Hepatocyte (in vitro differentiated cells): ENCODE measurements around the gene WDR87.

Source experiments
- EZH2 ChIP-seq: fragments of 200-600 bp; sonication (generic); IDR thresholded peaks from 2 replicates; pipeline ENCODE4 v1.6.1; 2016; ENCODE audit warnings: antibody characterized with exemption, mild to moderate bottlenecking, borderline replicate concordance
- TF ChIP-seq, protein P1 (sequence below): fragments of 200-600 bp; sonication (generic); IDR thresholded peaks from 2 replicates; pipeline ENCODE4 v1.5.1; 2016; ENCODE audit warnings: antibody characterized with exemption, mild to moderate bottlenecking; ENCODE audit not compliant: poor library complexity

DNA sequence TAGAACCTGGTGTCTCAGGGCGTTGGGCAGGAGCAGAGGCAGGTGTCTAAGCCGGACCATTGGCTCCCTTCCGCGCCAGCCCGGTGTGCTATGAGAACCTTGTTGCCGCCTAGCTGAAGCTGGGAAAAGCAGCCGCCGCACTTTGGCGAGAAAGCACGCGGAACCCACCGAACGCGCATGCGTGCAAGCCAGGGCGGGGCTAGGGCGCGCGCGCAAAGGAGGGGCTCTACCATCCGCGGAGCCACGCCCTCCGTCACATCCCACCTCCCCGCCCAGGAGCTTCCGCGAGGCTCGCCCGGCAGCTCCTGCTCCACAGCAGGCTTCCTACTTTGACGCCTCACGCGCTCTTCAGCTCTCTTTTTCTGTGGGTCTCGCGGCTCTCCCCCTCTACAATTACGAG is 51.3 kb downstream of the WDR87 start:
- TF ChIP-seq, protein P1, sequence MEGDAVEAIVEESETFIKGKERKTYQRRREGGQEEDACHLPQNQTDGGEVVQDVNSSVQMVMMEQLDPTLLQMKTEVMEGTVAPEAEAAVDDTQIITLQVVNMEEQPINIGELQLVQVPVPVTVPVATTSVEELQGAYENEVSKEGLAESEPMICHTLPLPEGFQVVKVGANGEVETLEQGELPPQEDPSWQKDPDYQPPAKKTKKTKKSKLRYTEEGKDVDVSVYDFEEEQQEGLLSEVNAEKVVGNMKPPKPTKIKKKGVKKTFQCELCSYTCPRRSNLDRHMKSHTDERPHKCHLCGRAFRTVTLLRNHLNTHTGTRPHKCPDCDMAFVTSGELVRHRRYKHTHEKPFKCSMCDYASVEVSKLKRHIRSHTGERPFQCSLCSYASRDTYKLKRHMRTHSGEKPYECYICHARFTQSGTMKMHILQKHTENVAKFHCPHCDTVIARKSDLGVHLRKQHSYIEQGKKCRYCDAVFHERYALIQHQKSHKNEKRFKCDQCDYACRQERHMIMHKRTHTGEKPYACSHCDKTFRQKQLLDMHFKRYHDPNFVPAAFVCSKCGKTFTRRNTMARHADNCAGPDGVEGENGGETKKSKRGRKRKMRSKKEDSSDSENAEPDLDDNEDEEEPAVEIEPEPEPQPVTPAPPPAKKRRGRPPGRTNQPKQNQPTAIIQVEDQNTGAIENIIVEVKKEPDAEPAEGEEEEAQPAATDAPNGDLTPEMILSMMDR: no peak
- no peak for TF ChIP-seq EZH2
